ENCODE results near the gene SPRR2A.
A peak's percentile ranks its signal among the peaks of the same experiment; 100 is the strongest.
"Not testable (repeated sequence)": the region's sequence is repeated elsewhere in the genome, so short reads cannot be mapped to it uniquely, and the experiment has no call there.

SPRR2A gene

GRCh38 chr1:153057375-153057774 is at the start of gene SPRR2A:
Gene SPRR2A, minus strand, starts transcription at chr1:153057512. Its CDS starts 777 bp downstream, at chr1:153056735.
- peak; percentile 37 for DNase-seq

- no peak for DNase-seq
These were observed 42.9 kb upstream of the SPRR2A start for GRCh38 chr1:153100245-153100644.

GRCh38 chr1:153099461-153100045 is 42.2 kb upstream of the SPRR2A start:
- DNase-seq: no peak

GRCh38 chr1:153095764-153096163 is 38.5 kb upstream of the SPRR2A start:
- no peak for DNase-seq

- DNase-seq: no peak
These were observed 37.1 kb upstream of the SPRR2A start, which contains the start of gene SPRR2E for GRCh38 chr1:153094426-153094825. Gene SPRR2E, minus strand, starts transcription at chr1:153094526. Its CDS starts 775 bp downstream, at chr1:153093751.

GRCh38 chr1:153087652-153088051 is 30.3 kb upstream of the SPRR2A start:
- DNase-seq: no peak

- no peak for DNase-seq
These were observed 24.4 kb upstream of the SPRR2A start for GRCh38 chr1:153081736-153082135.

GRCh38 chr1:153072806-153073726 is 15.8 kb upstream of the SPRR2A start:
- no peak for DNase-seq

GRCh38 chr1:153071511-153071910 is 14.2 kb upstream of the SPRR2A start, which contains the start of gene SPRR2B:
Gene SPRR2B, minus strand, starts transcription at chr1:153071611. Its CDS starts 772 bp downstream, at chr1:153070839.
- no peak for DNase-seq

- DNase-seq: no peak
These were observed 12.9 kb upstream of the SPRR2A start for GRCh38 chr1:153070243-153070642.

- DNase-seq: no peak
These were observed 1.8 kb upstream of the SPRR2A start for GRCh38 chr1:153058826-153059784.

GRCh38 chr1:153058154-153058553 is 842 bp upstream of the SPRR2A start:
- DNase-seq: no peak

- not testable (repeated sequence) for DNase-seq
These were observed 1.2 kb downstream of the SPRR2A start for GRCh38 chr1:153056111-153056510.

- no peak for DNase-seq
These were observed 8.1 kb downstream of the SPRR2A start for GRCh38 chr1:153049211-153049610.

- DNase-seq: no peak
These were observed 16.2 kb downstream of the SPRR2A start, which contains the start of gene SPRR2D for GRCh38 chr1:153040950-153041631. Gene SPRR2D, minus strand, starts transcription at chr1:153041120. Its CDS starts 774 bp downstream, at chr1:153040346.

GRCh38 chr1:153035211-153035610 is 22.1 kb downstream of the SPRR2A start:
- DNase-seq: no peak

GRCh38 chr1:153032677-153033308 is 24.5 kb downstream of the SPRR2A start:
- no peak for DNase-seq

- no peak for DNase-seq
These were observed 25.2 kb downstream of the SPRR2A start for GRCh38 chr1:153032073-153032472.

GRCh38 chr1:153030895-153031294 is 26.4 kb downstream of the SPRR2A start, which contains the start of gene SPRR1B:
Gene SPRR1B, plus strand, starts transcription at chr1:153031203. Its CDS starts 1,143 bp downstream, at chr1:153032346.
- DNase-seq: no peak

GRCh38 chr1:153028766-153029165 is 28.5 kb downstream of the SPRR2A start:
- DNase-seq: no peak

GRCh38 chr1:153025797-153026196 is 31.5 kb downstream of the SPRR2A start:
- no peak for DNase-seq
